Measurements from ENCODE around the gene RAB6B.

RAB6B gene

GRCh38 chr3:133939463-133939835 is 43.8 kb upstream of the RAB6B start:
- no peak for TF ChIP-seq CTCF (IDR thresholded peaks at IDR 0.05)

GRCh38 chr3:133938770-133939462 is 43.2 kb upstream of the RAB6B start:
- no peak for TF ChIP-seq CTCF (IDR thresholded peaks at IDR 0.05)

GRCh38 chr3:133937756-133938601 is 42.3 kb upstream of the RAB6B start:
- no peak for TF ChIP-seq CTCF (IDR thresholded peaks at IDR 0.05)

- TF ChIP-seq CTCF (IDR thresholded peaks at IDR 0.05): no peak
Observed at GRCh38 chr3:133937061-133937686, 41.5 kb upstream of the RAB6B start.

GRCh38 chr3:133935843-133936769 is 40.4 kb upstream of the RAB6B start:
- no peak for TF ChIP-seq CTCF (IDR thresholded peaks at IDR 0.05)

GRCh38 chr3:133934996-133935842 is 39.5 kb upstream of the RAB6B start:
- no peak for TF ChIP-seq CTCF (IDR thresholded peaks at IDR 0.05)

Measured in LNCAP (cell line).